NCI-H1105 (cell line): ENCODE results near the gene FOXN3.
"Not testable (repeated sequence)": the region's sequence is repeated elsewhere in the genome, so short reads cannot be mapped to it uniquely, and the experiment has no call there.

Experiments
- DNase-seq: peaks from one replicate; lab custom pipeline; 2025; lab: John Stamatoyannopoulos, UW

Gene FOXN3

GRCh38 chr14:89302396-89302950 lies 114.6 kb downstream of the FOXN3 start:
- DNase-seq = no peak

GRCh38 chr14:89299587-89299986 lies 117.4 kb downstream of the FOXN3 start:
- DNase-seq = no peak

- DNase-seq = no peak
Observed at GRCh38 chr14:89298056-89298834, 118.8 kb downstream of the FOXN3 start.

- DNase-seq = no peak
Observed at GRCh38 chr14:89296281-89296745, 120.7 kb downstream of the FOXN3 start.

- no peak for DNase-seq
Observed at GRCh38 chr14:89294872-89295271, 122.2 kb downstream of the FOXN3 start.

GRCh38 chr14:89294469-89294868 lies 122.6 kb downstream of the FOXN3 start:
- not testable (repeated sequence) for DNase-seq

GRCh38 chr14:89294060-89294459 lies 123.0 kb downstream of the FOXN3 start:
- DNase-seq = no peak

GRCh38 chr14:89293314-89293916 lies 123.6 kb downstream of the FOXN3 start:
- no peak for DNase-seq

- DNase-seq = no peak
Observed at GRCh38 chr14:89292579-89293313, 124.3 kb downstream of the FOXN3 start.

- DNase-seq = no peak
Observed at GRCh38 chr14:89291351-89291940, 125.6 kb downstream of the FOXN3 start.

GRCh38 chr14:89290813-89291212 lies 126.2 kb downstream of the FOXN3 start:
- DNase-seq = no peak

- no peak for DNase-seq
Observed at GRCh38 chr14:89289477-89289876, 127.6 kb downstream of the FOXN3 start.

GRCh38 chr14:89288114-89288513 lies 128.9 kb downstream of the FOXN3 start:
- no peak for DNase-seq

- no peak for DNase-seq
Observed at GRCh38 chr14:89284333-89285058, 132.5 kb downstream of the FOXN3 start.

- DNase-seq = no peak
Observed at GRCh38 chr14:89283327-89284060, 133.5 kb downstream of the FOXN3 start.

- no peak for DNase-seq
Observed at GRCh38 chr14:89282191-89282590, 134.8 kb downstream of the FOXN3 start.

- DNase-seq = no peak
Observed at GRCh38 chr14:89280600-89280999, 136.4 kb downstream of the FOXN3 start.

- no peak for DNase-seq
Observed at GRCh38 chr14:89279649-89280232, 137.3 kb downstream of the FOXN3 start.

- DNase-seq = peak; percentile 73
Observed at GRCh38 chr14:89277203-89277602, 139.8 kb downstream of the FOXN3 start.

- no peak for DNase-seq
Observed at GRCh38 chr14:89276424-89276975, 140.5 kb downstream of the FOXN3 start.
